ENCODE results near the gene FRG1. TPM values are rescaled to one million over a fixed set of nuclear protein-coding genes. Genes with fewer than 3 reads are reported as not detected.
A peak's percentile ranks its signal among the peaks of the same experiment; 100 is the strongest.

The FRG1 gene
- total RNA-seq (36.1 and 40.3 TPM in 2 replicates), polyA plus RNA-seq (5.1 and 7.5 TPM in 2 replicates), polyA minus RNA-seq (3.8 and 4.1 TPM in 2 replicates), Bru-seq, nascent RNA (percentile 78 among the genes with signal in this experiment), BruChase-seq, experiment 1, labeled RNA remaining after a 6-hour chase (percentile 61 among the genes with signal in this experiment), BruChase-seq, experiment 2, labeled RNA remaining after a 2-hour chase (percentile 56 among the genes with signal in this experiment)
- polyA plus RNA-seq (2011; cell fraction: cytosol; rRNA removed) = 16.6 and 18.1 TPM in 2 replicates
- 13.0 and 21.0 TPM in 2 replicates for polyA plus RNA-seq (2011; cell fraction: nucleus; rRNA removed)
- polyA plus RNA-seq (2012) = 33.3 and 43.5 TPM in 2 replicates
- 7.7 TPM for polyA minus RNA-seq (2011; cell fraction: cytosol; rRNA and poly(A)+ RNA removed)
- polyA minus RNA-seq (2011; cell fraction: nucleus; rRNA and poly(A)+ RNA removed) = 5.4 and 6.2 TPM in 2 replicates
- long read RNA-seq, transcript FRG1-201 (9 exons, 1,074 nt) = major isoform, 125 of 134 reads
- long read RNA-seq, partial matches to known transcripts = 4 of 134 reads
- long read RNA-seq, other reads (novel, unspliced or antisense) = 5 of 134 reads

- intact Hi-C loops (cut with micrococcal nuclease) (no loop called here), dilution Hi-C loops (cut with MboI; ENCODE audit: extremely low pct_ligation_motif_present, low sequenced_read_pairs) (no loop called here)
- H3K79me2 ChIP-seq (ENCODE audit: control insufficient read depth, insufficient read depth, low read length) = peaks cover 20% of the 10 kb centered on the region
- H3K4me3 ChIP-seq (replicated peaks in 1 of 3; ENCODE audit: insufficient read depth in 1 of 3, low read depth in 1 of 3, low read length in 3 of 3) = peak within 1 kb of the TSS; percentile 91 to 98 (median 96)
- no peaks in the 10 kb centered on the region for H4K20me1 ChIP-seq (replicated peaks; ENCODE audit: control insufficient read depth, extremely low read depth, insufficient read depth, low read length)
- no peaks in the 10 kb centered on the region for H3K36me3 ChIP-seq (ENCODE audit: control insufficient read depth in 2 of 2, extremely low read depth in 1 of 2, insufficient read depth in 2 of 2, low read length in 2 of 2)
- H2AFZ ChIP-seq (ENCODE audit: low read depth, low read length) = peak within 1 kb of the TSS; percentile 99
- no peaks in the 10 kb centered on the region for H3K9me1 ChIP-seq (replicated peaks; ENCODE audit: control insufficient read depth, extremely low read depth, insufficient read depth, low read length)
- peak within 1 kb of the TSS; percentile 50 for H3K27ac ChIP-seq (ENCODE audit: insufficient read depth, low read depth, low read length)
- ChIA-PET CTCF (interaction anchor here (1.0 kb wide), 1 partner anchor 36 kb away, joined by 4 read pairs; no protein-coding TSS in a partner anchor), POLR2A (no interaction called here)
- H3K9ac ChIP-seq (replicated peaks; ENCODE audit: extremely low read depth, insufficient read depth, low read length) = peak within 1 kb of the TSS; percentile 88
- no TSS peak for BruUV-seq (replicated peaks)
- peak within 1 kb of the TSS; percentile 89 for H3K4me2 ChIP-seq (ENCODE audit: insufficient read depth, low read length)
- H3K9me3 ChIP-seq (replicated peaks; ENCODE audit: control insufficient read depth, insufficient read depth, low read length) = no peaks in the 10 kb centered on the region
- peaks cover 9% of the 10 kb centered on the region for H3K4me1 ChIP-seq (ENCODE audit: control insufficient read depth, extremely low read depth, insufficient read depth, low read length)
- DNase-seq (ENCODE audit: low read depth, low spot score) (peak; percentile 95), FAIRE-seq (no peak)
- H3K27me3 ChIP-seq (ENCODE audit: control insufficient read depth in 2 of 2, insufficient read depth in 2 of 2, low read length in 2 of 2) = no peaks in the 10 kb centered on the region
- TF ChIP-seq POLR2A (IDR thresholded peaks at IDR 0.05; ENCODE audit: low read depth, low read length) (peak; percentile 53), JUN (IDR thresholded peaks at IDR 0.05; ENCODE audit: borderline replicate concordance, insufficient read depth, insufficient read length, low read depth) (no peak), MAX (IDR thresholded peaks at IDR 0.05; ENCODE audit: insufficient read depth, insufficient read length) (no peak), EZH2 (IDR thresholded peaks at IDR 0.05; ENCODE audit: borderline replicate concordance, low read depth, low read length, severe bottlenecking) (no peak), POLR2AphosphoS5 (IDR thresholded peaks at IDR 0.05; ENCODE audit: insufficient read depth, low read depth, low read length) (peak; percentile 71), CTCF (IDR thresholded peaks at IDR 0.05; ENCODE audit: extremely low read depth in 1 of 2, insufficient read depth in 1 of 2, low read depth in 1 of 2, low read length in 2 of 2) (peak; percentile 96), FOS (IDR thresholded peaks at IDR 0.05; ENCODE audit: borderline replicate concordance, insufficient read depth, low read length) (no peak), MYC (IDR thresholded peaks at IDR 0.05; ENCODE audit: low read depth, low read length) (no peak)
Measured at GRCh38 chr4:189940178-189941004, at the start of gene FRG1. TSS of gene FRG1 (plus strand) at chr4:189940872. CDS start at chr4:189941010, 138 bp downstream.

Measured in endothelial cell of umbilical vein (primary cell).